Stimulated activated naive CD8-positive, alpha-beta T cell treated with anti-CD3 and anti-CD28 coated beads, Interleukin-15, amount 100 ng/mL, for 72 hours (primary cell): Measurements from ENCODE around the gene KRTAP12-4.
A peak's percentile ranks its signal among the peaks of the same experiment; 100 is the strongest.
"Not testable (repeated sequence)": the region's sequence is repeated elsewhere in the genome, so short reads cannot be mapped to it uniquely, and the experiment has no call there.

Source experiments
- ATAC-seq: fragments of 150-1000 bp; cut with Tn5 transposase; 2 replicates; pipeline ENCODE4 v1.10.0; 2021; ENCODE audit warnings: mild to moderate bottlenecking, moderate library complexity
- DNase-seq, 2 donors: peaks; one replicate each; pipeline ENCODE4 v3.0.0; 2021 to 2022
- H3K27ac Mint-ChIP-seq, 2 donors: one replicate each; pipeline ENCODE4 v1.8.0; 2022; ENCODE audit warnings: mild to moderate bottlenecking in 2 of 2, mixed read lengths in 2 of 2, moderate library complexity in 2 of 2
- H3K27me3 Mint-ChIP-seq: one replicate; pipeline ENCODE4 v1.8.0; 2022; ENCODE audit warnings: mixed read lengths
- H3K4me1 Mint-ChIP-seq: one replicate; pipeline ENCODE4 v1.8.0; 2022; ENCODE audit warnings: mild to moderate bottlenecking, mixed read lengths
- H3K4me3 Mint-ChIP-seq, 2 donors: one replicate each; pipeline ENCODE4 v1.8.0; 2022; ENCODE audit warnings: mild to moderate bottlenecking in 2 of 2, mixed read lengths in 2 of 2, moderate library complexity in 1 of 2
- H3K9me3 Mint-ChIP-seq, 2 donors: one replicate each; pipeline ENCODE4 v1.8.0; 2022; ENCODE audit warnings: mixed read lengths in 2 of 2

The KRTAP12-4 gene

DNA sequence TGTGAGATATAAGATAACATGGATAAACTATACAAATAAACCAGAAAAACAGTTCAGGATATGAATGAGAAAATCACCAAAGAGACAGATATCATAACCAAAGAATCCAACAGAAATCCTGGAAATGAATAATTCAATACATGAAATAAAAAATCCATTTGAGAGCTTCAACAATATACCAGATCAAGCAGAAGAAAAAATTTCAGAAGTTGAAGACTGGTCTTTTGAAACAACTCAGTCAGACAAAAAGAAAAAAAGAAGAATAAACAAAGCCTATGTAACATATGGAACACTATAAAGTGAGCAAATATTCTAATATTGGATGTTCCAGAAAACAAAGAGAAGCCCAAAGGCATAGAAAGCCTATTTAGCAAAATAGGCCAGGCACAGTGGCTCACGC, 17.5 kb upstream of the KRTAP12-4 start:
- H3K9me3 Mint-ChIP-seq = peaks cover 29 to 55% of the 10 kb centered on the region in 2 donors
- no peak overlapping the region for H3K4me3 Mint-ChIP-seq
- peaks cover 8% of the 10 kb centered on the region for H3K4me1 Mint-ChIP-seq
- no peaks in the 10 kb centered on the region for H3K27me3 Mint-ChIP-seq
- DNase-seq = no peak
- no peak for ATAC-seq
- H3K27ac Mint-ChIP-seq = peak overlapping the region in 1 of 2 donors; percentile 41

DNA sequence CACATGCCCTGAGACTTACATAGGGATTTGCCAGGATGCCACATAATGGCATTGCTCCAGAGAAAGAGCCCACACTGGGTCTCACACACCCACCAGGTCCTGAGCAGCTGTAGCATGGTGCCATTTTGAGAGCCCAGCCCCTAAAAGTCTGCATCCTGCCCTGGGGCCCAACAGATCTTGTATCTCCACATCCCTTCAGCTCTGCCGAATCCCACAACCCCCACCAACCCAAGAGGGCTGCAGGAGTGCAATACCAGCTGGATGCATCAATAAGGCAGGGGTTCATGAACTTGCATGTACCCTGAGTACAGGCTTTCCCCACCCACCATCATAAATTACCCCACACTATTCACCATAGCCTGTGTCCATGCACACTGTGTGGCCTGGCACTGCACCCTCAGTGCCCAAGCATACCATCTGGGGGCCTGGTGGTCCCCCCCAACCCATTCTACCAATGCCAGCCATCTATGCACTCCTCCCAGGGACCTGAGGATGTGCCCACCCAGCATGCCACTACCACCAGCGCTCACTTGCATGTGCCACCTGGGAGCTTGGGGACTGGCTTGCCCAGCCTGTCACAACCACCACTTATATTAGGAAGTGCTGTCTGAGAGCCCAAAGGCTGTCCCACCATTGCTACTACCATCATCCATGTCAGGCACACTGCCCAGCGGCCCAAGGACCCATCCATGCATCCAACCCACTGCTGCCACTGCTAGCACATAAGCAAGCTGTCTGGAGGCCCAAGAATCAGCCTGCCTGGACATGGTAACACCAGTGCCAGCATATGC, 16.4 kb upstream of the KRTAP12-4 start:
- H3K9me3 Mint-ChIP-seq = peaks cover 26 to 55% of the 10 kb centered on the region in 2 donors
- H3K27me3 Mint-ChIP-seq = no peaks in the 10 kb centered on the region
- H3K4me1 Mint-ChIP-seq = peaks cover 8% of the 10 kb centered on the region
- H3K4me3 Mint-ChIP-seq = no peak overlapping the region
- no peak for DNase-seq
- no peak overlapping the region for H3K27ac Mint-ChIP-seq
- no peak for ATAC-seq

- peaks cover 15 to 37% of the 10 kb centered on the region in 2 donors for H3K9me3 Mint-ChIP-seq
- ATAC-seq = no peak
Measured at GRCh38 chr21:44667612-44668011, 13.2 kb upstream of the KRTAP12-4 start.

GRCh38 chr21:44666401-44667320, 12.2 kb upstream of the KRTAP12-4 start, which contains the start of gene KRTAP12-2:
KRTAP12-2 (minus strand) TSS chr21:44666927; CDS start chr21:44666886, 41 bp downstream.
- Mint-ChIP-seq H3K4me1 (peaks cover 8% of the 10 kb centered on the region), H3K27ac (peak within 1 kb of the TSS in 1 of 2 donors; percentile 3), H3K4me3 (no peak within 1 kb of the TSS), H3K27me3 (no peaks in the 10 kb centered on the region), H3K9me3 (peaks cover 15 to 39% of the 10 kb centered on the region in 2 donors)
- ATAC-seq (no peak), DNase-seq (no peak)

More at GRCh38 chr21:44667612-44668011, 13.2 kb upstream of the KRTAP12-4 start:
- H3K27me3 Mint-ChIP-seq = no peaks in the 10 kb centered on the region
- DNase-seq = no peak
- H3K27ac Mint-ChIP-seq = no peak overlapping the region
- no peak overlapping the region for H3K4me3 Mint-ChIP-seq
- H3K4me1 Mint-ChIP-seq = peaks cover 8% of the 10 kb centered on the region

- H3K27me3 Mint-ChIP-seq = no peaks in the 10 kb centered on the region
- no peak for ATAC-seq
- H3K4me3 Mint-ChIP-seq = no peak overlapping the region
- peaks cover 11 to 29% of the 10 kb centered on the region in 2 donors for H3K9me3 Mint-ChIP-seq
- peaks cover 10% of the 10 kb centered on the region for H3K4me1 Mint-ChIP-seq
- H3K27ac Mint-ChIP-seq = no peak overlapping the region
- no peak for DNase-seq
Measured at GRCh38 chr21:44664691-44665090, 10.2 kb upstream of the KRTAP12-4 start.

- H3K9me3 Mint-ChIP-seq = peaks cover 16 to 44% of the 10 kb centered on the region in 2 donors
- H3K27me3 Mint-ChIP-seq, ATAC-seq, H3K4me3 Mint-ChIP-seq, DNase-seq: not testable (repeated sequence)
- peak overlapping the region in 1 of 2 donors; percentile 55 for H3K27ac Mint-ChIP-seq
- H3K4me1 Mint-ChIP-seq = peaks cover 39% of the 10 kb centered on the region
Measured at GRCh38 chr21:44661567-44661966, 7.1 kb upstream of the KRTAP12-4 start.

GRCh38 chr21:44658913-44659595, 4.6 kb upstream of the KRTAP12-4 start:
- ATAC-seq (peak; percentile 54), DNase-seq (no peak)
- Mint-ChIP-seq H3K27ac (peak overlapping the region in 1 of 2 donors; percentile 72), H3K27me3 (no peaks in the 10 kb centered on the region), H3K9me3 (peaks cover 23 to 67% of the 10 kb centered on the region in 2 donors), H3K4me3 (peak overlapping the region; percentile 75 to 77), H3K4me1 (peaks cover 64% of the 10 kb centered on the region)

- H3K27ac Mint-ChIP-seq = peak overlapping the region; percentile 1 to 24
Measured at GRCh38 chr21:44658541-44658910, 4.1 kb upstream of the KRTAP12-4 start.

DNA sequence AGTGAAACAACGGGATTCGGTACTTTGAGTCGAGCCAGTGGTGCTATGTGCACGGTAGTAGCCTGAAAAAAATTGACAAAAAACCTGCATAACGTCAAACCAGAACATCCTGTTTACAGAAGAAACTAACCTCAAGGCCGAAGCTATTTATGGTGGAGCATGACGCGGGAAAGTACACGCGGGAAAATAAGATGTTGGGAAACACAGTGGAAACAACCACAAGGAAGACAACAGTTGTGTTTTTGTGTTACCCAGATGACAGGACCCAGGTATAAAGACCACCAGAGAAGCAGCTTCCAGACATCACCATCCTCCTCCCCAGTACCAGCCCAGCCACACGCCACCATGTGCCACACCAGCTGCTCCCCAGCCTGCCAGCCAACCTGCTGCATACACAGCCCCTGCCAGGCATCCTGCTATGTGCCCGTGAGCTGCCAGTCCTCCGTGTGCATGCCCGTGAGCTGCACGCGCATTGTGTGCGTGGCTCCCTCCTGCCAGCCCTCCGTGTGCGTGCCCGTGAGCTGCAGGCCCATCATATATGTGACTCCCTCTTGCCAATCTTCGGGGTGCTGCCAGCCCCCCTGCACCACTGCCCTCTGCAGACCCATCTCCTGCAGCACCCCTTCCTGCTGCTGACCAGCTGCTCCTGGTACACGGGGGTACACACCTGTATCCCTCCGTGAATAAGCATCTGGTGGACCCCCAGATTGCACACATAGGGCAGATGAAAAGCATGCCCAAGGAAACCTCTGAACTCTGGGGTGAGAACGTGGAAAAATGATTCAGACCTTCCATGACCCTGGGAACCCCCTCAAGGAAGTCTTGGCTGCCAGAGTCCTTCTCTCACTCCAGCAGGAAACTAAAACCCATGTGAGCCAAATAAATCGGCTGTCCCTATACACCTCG, 3.4 kb upstream of the KRTAP12-4 start, which contains the start of gene KRTAP12-3:
Gene KRTAP12-3 (plus strand): TSS at position 298 of the 906 bp plus-strand sequence. CDS start 48 bp downstream, at position 346.
- DNase-seq (peak in 1 of 2 donors; percentile 31), ATAC-seq (peak; percentile 84)
- H3K27me3 Mint-ChIP-seq = no peaks in the 10 kb centered on the region
- peak within 1 kb of the TSS; percentile 75 to 77 for H3K4me3 Mint-ChIP-seq
- peak within 1 kb of the TSS; percentile 84 to 92 for H3K27ac Mint-ChIP-seq
- H3K9me3 Mint-ChIP-seq = peaks cover 17 to 76% of the 10 kb centered on the region in 2 donors
- H3K4me1 Mint-ChIP-seq = peaks cover 71% of the 10 kb centered on the region

More at GRCh38 chr21:44658541-44658910, 4.1 kb upstream of the KRTAP12-4 start:
- DNase-seq (no peak), ATAC-seq (no peak)
- H3K4me1 Mint-ChIP-seq = peaks cover 69% of the 10 kb centered on the region
- H3K4me3 Mint-ChIP-seq = peak overlapping the region; percentile 75 to 77
- no peaks in the 10 kb centered on the region for H3K27me3 Mint-ChIP-seq
- H3K9me3 Mint-ChIP-seq = peaks cover 21 to 72% of the 10 kb centered on the region in 2 donors

GRCh38 chr21:44656868-44657267, 2.4 kb upstream of the KRTAP12-4 start:
- peak overlapping the region; percentile 75 to 77 for H3K4me3 Mint-ChIP-seq
- peaks cover 71% of the 10 kb centered on the region for H3K4me1 Mint-ChIP-seq
- DNase-seq (no peak), ATAC-seq (no peak)
- no peaks in the 10 kb centered on the region for H3K27me3 Mint-ChIP-seq
- H3K27ac Mint-ChIP-seq = peak overlapping the region in 1 of 2 donors; percentile 84
- peaks cover 17 to 69% of the 10 kb centered on the region in 2 donors for H3K9me3 Mint-ChIP-seq

DNA sequence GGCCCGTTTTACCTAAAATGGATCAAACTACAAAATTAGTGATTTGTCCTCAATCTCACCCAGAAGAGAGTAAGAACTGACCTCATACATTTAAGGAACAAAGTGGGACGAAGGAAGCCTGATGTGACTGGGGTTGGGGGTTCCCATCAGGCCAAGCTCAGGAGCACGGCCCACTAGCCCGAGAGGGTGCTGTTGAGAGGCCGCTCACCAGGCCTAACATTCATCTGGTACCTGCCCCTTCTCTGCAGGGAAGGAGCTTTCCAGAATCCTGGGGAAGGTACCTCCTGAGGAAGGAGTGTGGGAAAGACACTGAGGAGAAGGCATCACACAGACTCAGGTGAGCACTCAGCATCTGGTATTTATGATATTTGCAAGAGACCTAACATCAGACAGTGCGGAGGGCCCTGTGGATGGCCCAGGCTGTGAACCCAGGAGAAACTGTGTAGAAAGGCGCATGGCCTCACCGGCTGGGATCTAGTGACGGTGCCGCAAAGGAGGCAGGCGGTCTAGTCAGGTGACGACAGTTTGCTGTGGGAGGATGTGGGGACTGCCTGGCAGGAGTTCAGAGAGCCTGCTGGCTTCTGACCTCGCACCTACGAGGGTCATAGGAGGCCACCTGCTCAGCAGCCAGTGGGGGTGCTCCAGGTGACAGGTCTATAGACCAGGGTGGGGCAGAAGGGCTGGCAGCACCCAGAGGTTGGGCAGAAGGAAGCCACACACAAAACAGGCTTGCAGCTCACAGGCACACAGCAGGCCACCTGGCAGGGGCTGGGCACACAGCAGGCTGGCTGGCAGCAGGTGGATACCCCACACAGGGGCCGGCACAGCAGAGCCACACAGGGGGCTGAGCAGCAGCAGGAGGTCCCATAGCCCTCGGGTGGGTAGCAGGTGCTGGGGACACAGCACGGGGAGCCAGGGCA, 543 bp downstream of the KRTAP12-4 start:
- Mint-ChIP-seq H3K4me3 (peak overlapping the region in 1 of 2 donors; percentile 13), H3K4me1 (peaks cover 75% of the 10 kb centered on the region), H3K9me3 (peaks cover 17 to 55% of the 10 kb centered on the region in 2 donors), H3K27me3 (no peaks in the 10 kb centered on the region), H3K27ac (peak overlapping the region; percentile 20 to 59)
- no peak for DNase-seq
- peak; percentile 7 for ATAC-seq

- H3K4me3 Mint-ChIP-seq = no peak overlapping the region
- H3K4me1 Mint-ChIP-seq = peaks cover 67% of the 10 kb centered on the region
- H3K27me3 Mint-ChIP-seq = no peaks in the 10 kb centered on the region
- ATAC-seq (no peak), DNase-seq (no peak)
- no peak overlapping the region for H3K27ac Mint-ChIP-seq
- peaks cover 17 to 48% of the 10 kb centered on the region in 2 donors for H3K9me3 Mint-ChIP-seq
Measured at GRCh38 chr21:44653123-44653522, 1.3 kb downstream of the KRTAP12-4 start.

DNA sequence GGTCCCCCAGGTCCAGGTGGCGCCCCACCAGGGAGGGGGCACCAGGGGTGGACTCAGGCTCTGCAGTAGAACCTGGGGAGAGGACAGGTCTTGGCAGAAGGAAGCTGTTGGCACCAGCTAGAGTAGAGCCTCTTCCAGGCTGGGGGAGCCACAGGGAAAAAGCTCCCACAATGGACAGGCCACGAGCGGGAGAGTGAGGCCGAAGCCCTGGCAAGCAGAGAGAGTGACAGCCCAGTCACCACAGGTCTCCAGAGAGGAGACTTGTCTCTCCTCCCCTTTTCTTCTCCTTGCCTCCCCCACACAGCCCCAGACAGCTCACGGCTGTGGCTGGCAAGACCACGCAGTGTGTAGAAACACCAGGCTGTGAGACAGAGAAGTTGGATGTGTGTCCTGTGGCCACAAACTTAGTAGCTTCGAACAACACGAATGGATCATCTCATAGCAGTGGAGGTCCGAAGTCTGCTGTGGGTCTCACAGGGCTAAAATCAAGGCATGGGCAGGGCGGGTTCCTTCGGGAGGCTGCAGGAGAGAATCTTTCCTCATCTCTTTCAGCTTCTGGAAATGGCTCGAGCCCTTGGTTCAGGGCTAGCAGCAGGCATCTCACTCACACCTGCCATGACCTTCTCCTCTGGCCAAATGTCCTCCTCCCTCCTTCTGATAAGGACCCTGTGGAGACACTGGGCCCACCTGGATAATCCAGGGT, 3.3 kb downstream of the KRTAP12-4 start:
- peaks cover 60% of the 10 kb centered on the region for H3K4me1 Mint-ChIP-seq

More for the DNA sequence above, 3.3 kb downstream of the KRTAP12-4 start:
- no peaks in the 10 kb centered on the region for H3K27me3 Mint-ChIP-seq
- H3K9me3 Mint-ChIP-seq = peaks cover 3 to 28% of the 10 kb centered on the region in 2 donors
- peak overlapping the region in 1 of 2 donors; percentile 15 for H3K27ac Mint-ChIP-seq
- no peak overlapping the region for H3K4me3 Mint-ChIP-seq
- DNase-seq = no peak
- ATAC-seq = no peak
